CD1c-positive myeloid dendritic cell (primary cell): ENCODE results near the gene ACTN3.
"Not testable (repeated sequence)": the region's sequence is repeated elsewhere in the genome, so short reads cannot be mapped to it uniquely, and the experiment has no call there.

Experiments
- DNase-seq: peaks from one replicate; pipeline ENCODE4 v3.0.0-alpha.2; 2016; ENCODE audit errors: extremely low spot score

ACTN3 gene

GRCh38 chr11:66564984-66565383, 18.3 kb downstream of the ACTN3 start:
- DNase-seq = no peak

- no peak for DNase-seq
Observed at GRCh38 chr11:66566221-66566620, 19.5 kb downstream of the ACTN3 start.

- DNase-seq = no peak
Observed at GRCh38 chr11:66567787-66568123, 21.1 kb downstream of the ACTN3 start.

- DNase-seq = peak; percentile 83
Observed at GRCh38 chr11:66568124-66568916, 21.6 kb downstream of the ACTN3 start, which contains the start of gene CTSF. CTSF (minus strand) TSS chr11:66568606; CDS start chr11:66568486, 120 bp downstream.

GRCh38 chr11:66569076-66569475, 22.4 kb downstream of the ACTN3 start:
- no peak for DNase-seq

- no peak for DNase-seq
Observed at GRCh38 chr11:66570079-66570849, 23.6 kb downstream of the ACTN3 start.

- DNase-seq = no peak
Observed at GRCh38 chr11:66570850-66571180, 24.1 kb downstream of the ACTN3 start.

- peak; percentile 89 for DNase-seq
Observed at GRCh38 chr11:66579017-66579606, 32.4 kb downstream of the ACTN3 start.

- DNase-seq = peak; percentile 28
Observed at GRCh38 chr11:66580803-66581202, 34.1 kb downstream of the ACTN3 start.

GRCh38 chr11:66581261-66581660, 34.6 kb downstream of the ACTN3 start:
- DNase-seq = no peak

- not testable (repeated sequence) for DNase-seq
Observed at GRCh38 chr11:66582565-66583147, 36.0 kb downstream of the ACTN3 start.

- DNase-seq = not testable (repeated sequence)
Observed at GRCh38 chr11:66585447-66585846, 38.7 kb downstream of the ACTN3 start.

GRCh38 chr11:66586136-66586535, 39.4 kb downstream of the ACTN3 start:
- no peak for DNase-seq

- not testable (repeated sequence) for DNase-seq
Observed at GRCh38 chr11:66589315-66589714, 42.6 kb downstream of the ACTN3 start.

GRCh38 chr11:66589996-66590675, 43.4 kb downstream of the ACTN3 start:
- DNase-seq = no peak

GRCh38 chr11:66591175-66591574, 44.5 kb downstream of the ACTN3 start:
- no peak for DNase-seq

GRCh38 chr11:66592457-66593302, 46.0 kb downstream of the ACTN3 start, which contains the start of the genes CCDC87 and CCS:
CCDC87 (minus strand) TSS chr11:66593063; CDS start chr11:66593015, 48 bp downstream.
CCS (plus strand) TSS chr11:66593185; CDS start chr11:66593262, 77 bp downstream.
- peak; percentile 99 for DNase-seq

GRCh38 chr11:66593303-66593635, 46.6 kb downstream of the ACTN3 start:
- no peak for DNase-seq

GRCh38 chr11:66593650-66594049, 46.9 kb downstream of the ACTN3 start:
- no peak for DNase-seq

- DNase-seq = peak; percentile 16
Observed at GRCh38 chr11:66595245-66595904, 48.7 kb downstream of the ACTN3 start.
